HL-60 (cell line): ENCODE results near the gene TRMT61A.
A peak's percentile ranks its signal among the peaks of the same experiment; 100 is the strongest.

Experiments used
- DNase-seq, 2 experiments: peaks; one replicate each; pipeline ENCODE4 v3.0.0-alpha.2; 2010 to 2020; ENCODE audit warnings: low read depth in 1 of 2, low spot score in 1 of 2
- H3K27ac ChIP-seq: fragments of 250-450 bp; sonication (Bioruptor Pico); replicated peaks from 2 replicates; pipeline ENCODE4 v1.5.1; 2020; ENCODE audit warnings: mild to moderate bottlenecking, moderate library complexity
- H3K27me3 ChIP-seq: fragments of 250-450 bp; sonication (Bioruptor Pico); 2 replicates; pipeline ENCODE4 v1.5.1; 2021; ENCODE audit warnings: mild to moderate bottlenecking, moderate library complexity; ENCODE audit not compliant: insufficient read depth, poor library complexity, severe bottlenecking
- H3K4me3 ChIP-seq: replicated peaks from 2 replicates; pipeline ENCODE4 v1.5.1; 2011; ENCODE audit warnings: mild to moderate bottlenecking, control low read depth, low read length; ENCODE audit not compliant: insufficient read depth
- GABPA ChIP-seq: IDR thresholded peaks from 2 replicates; pipeline ENCODE4 v1.6.1; 2012; ENCODE audit warnings: low read depth
- POLR2AphosphoS5 ChIP-seq: IDR thresholded peaks from 2 replicates; pipeline ENCODE4 v1.6.1; 2012; ENCODE audit warnings: low read depth
- SPI1 ChIP-seq: IDR thresholded peaks from 2 replicates; pipeline ENCODE4 v1.6.1; 2012; ENCODE audit warnings: low read depth, mild to moderate bottlenecking, borderline replicate concordance
- TF ChIP-seq, protein P1 (sequence below): IDR thresholded peaks from one replicate; pipeline ENCODE4 v1.5.1; 2011; ENCODE audit warnings: low read length, control low read depth, inconsistent platforms; ENCODE audit not compliant: insufficient read depth
- TF ChIP-seq, protein P2 (sequence below): IDR thresholded peaks from 2 replicates; pipeline ENCODE4 v1.6.1; 2012; ENCODE audit warnings: low read depth; ENCODE audit not compliant: insufficient replicate concordance

TRMT61A gene

DNA sequence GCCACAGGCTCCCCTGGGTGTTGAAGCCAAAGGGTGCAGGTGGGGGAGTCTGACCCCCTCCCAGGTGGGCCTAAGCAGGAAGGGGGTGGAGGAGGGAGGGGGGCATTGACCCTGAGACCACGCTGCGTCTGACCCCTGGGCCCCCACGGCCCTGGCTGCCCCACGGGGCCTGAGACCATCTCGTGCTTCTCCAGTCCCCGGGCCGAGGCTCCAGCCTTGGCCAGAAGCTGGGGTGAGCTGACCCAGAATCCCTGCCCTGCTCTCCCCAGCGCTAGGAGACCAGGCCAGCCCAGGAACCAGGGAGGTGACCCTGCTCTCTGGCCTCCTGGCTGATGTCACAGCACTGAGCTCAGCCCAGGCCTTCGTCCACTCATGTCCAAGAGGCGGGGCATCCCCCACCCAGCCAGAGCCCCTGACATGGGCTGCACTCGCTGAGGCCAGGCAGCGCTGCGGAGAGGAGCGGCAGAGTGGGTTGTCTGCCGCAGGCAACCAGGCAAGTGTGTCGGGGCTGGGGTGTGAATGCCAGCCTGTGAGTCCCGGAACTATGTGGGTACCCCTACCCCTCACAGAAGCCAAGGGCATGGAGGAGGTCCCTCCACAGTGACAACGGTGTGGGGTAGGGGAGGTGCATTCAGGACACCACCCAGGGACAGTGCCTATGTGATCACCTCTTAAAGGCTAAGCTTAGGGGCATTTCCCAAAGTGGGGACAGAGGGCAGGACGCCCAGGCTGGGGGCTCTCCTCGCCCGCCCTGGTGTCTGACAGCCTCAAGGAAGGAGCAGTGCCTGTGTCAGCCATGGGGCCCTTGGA lies 6.3 kb downstream of the TRMT61A start:
- TF ChIP-seq POLR2AphosphoS5 (0 out of 2 replicates have a peak, but pooled peaks have one; percentile 12), SPI1 (no peak)
- TF ChIP-seq, protein P1, sequence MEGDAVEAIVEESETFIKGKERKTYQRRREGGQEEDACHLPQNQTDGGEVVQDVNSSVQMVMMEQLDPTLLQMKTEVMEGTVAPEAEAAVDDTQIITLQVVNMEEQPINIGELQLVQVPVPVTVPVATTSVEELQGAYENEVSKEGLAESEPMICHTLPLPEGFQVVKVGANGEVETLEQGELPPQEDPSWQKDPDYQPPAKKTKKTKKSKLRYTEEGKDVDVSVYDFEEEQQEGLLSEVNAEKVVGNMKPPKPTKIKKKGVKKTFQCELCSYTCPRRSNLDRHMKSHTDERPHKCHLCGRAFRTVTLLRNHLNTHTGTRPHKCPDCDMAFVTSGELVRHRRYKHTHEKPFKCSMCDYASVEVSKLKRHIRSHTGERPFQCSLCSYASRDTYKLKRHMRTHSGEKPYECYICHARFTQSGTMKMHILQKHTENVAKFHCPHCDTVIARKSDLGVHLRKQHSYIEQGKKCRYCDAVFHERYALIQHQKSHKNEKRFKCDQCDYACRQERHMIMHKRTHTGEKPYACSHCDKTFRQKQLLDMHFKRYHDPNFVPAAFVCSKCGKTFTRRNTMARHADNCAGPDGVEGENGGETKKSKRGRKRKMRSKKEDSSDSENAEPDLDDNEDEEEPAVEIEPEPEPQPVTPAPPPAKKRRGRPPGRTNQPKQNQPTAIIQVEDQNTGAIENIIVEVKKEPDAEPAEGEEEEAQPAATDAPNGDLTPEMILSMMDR: no peak
- Histone ChIP-seq H3K4me3 (no peak overlapping the region), H3K27ac (no peak overlapping the region), H3K27me3 (peaks cover 17% of the 10 kb centered on the region)
- DNase-seq: no peak

DNA sequence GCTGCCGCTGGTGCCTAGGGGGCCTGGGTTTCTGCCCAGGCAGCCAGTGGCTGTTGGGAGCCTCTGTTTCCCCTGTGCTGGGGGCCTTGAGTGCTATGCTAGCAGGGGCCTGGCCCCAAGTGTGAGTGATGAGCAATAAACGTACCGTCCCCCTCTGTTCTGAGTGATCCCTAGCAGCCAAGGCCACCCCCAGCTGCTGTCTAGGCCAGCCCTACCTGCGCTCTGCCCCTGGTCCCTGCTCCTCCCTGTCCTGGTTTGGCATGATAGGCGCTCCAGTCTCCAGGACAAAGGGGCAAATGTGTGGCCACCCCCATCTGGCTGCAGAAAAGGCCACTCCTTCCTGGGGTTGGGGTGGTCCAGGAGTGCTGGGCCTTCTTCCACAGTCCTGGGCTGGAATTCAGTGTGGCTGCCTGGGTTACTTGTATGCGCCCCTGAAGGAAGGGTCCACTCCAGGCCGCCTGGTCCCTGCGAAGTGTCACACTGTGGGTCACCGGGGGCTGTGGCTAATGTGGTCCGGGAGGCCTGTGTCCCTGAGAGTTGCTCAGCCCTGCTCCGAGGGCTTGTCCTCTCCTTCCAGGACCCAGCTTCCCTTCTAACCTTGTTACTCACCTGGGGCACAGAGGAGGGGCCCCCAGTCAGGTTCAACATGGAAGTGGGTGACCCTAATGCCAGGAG lies 7.0 kb downstream of the TRMT61A start:
- H3K27me3 ChIP-seq: peaks cover 19% of the 10 kb centered on the region
- DNase-seq: no peak

DNA sequence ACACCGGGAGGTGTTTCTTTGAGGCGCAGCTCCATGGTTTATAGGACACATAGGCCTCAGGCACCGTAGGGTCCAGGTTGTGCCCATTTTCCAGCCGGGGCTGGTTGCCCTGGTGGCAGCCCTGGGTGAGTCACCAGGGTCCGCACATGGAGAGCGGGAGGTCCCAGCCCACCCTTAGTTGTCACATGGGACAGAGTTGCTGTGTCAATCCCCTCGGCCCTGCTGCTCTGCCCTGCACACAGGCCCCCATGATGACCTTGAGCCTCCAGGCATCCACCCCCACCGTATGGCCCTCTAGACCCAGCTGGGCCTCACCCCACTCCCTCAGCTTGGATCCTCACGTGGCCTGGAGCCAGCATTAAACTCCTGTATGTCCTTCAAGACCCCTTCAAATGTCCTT lies 7.7 kb downstream of the TRMT61A start:
- TF ChIP-seq SPI1: no peak
- no peak for TF ChIP-seq GABPA
- 0 out of 2 replicates have a peak, but pooled peaks have one; percentile 5 for TF ChIP-seq POLR2AphosphoS5
- TF ChIP-seq, protein P1: no peak
- no peak for DNase-seq
- Histone ChIP-seq H3K27ac (no peak overlapping the region), H3K4me3 (no peak overlapping the region), H3K27me3 (peaks cover 19% of the 10 kb centered on the region)

More for the DNA sequence above, 7.0 kb downstream of the TRMT61A start:
- Histone ChIP-seq H3K4me3 (no peak overlapping the region), H3K27ac (no peak overlapping the region)
- TF ChIP-seq GABPA: no peak
- TF ChIP-seq POLR2AphosphoS5: peak; percentile 4; the same call in 1 of the 2 replicates
- TF ChIP-seq, protein P2, sequence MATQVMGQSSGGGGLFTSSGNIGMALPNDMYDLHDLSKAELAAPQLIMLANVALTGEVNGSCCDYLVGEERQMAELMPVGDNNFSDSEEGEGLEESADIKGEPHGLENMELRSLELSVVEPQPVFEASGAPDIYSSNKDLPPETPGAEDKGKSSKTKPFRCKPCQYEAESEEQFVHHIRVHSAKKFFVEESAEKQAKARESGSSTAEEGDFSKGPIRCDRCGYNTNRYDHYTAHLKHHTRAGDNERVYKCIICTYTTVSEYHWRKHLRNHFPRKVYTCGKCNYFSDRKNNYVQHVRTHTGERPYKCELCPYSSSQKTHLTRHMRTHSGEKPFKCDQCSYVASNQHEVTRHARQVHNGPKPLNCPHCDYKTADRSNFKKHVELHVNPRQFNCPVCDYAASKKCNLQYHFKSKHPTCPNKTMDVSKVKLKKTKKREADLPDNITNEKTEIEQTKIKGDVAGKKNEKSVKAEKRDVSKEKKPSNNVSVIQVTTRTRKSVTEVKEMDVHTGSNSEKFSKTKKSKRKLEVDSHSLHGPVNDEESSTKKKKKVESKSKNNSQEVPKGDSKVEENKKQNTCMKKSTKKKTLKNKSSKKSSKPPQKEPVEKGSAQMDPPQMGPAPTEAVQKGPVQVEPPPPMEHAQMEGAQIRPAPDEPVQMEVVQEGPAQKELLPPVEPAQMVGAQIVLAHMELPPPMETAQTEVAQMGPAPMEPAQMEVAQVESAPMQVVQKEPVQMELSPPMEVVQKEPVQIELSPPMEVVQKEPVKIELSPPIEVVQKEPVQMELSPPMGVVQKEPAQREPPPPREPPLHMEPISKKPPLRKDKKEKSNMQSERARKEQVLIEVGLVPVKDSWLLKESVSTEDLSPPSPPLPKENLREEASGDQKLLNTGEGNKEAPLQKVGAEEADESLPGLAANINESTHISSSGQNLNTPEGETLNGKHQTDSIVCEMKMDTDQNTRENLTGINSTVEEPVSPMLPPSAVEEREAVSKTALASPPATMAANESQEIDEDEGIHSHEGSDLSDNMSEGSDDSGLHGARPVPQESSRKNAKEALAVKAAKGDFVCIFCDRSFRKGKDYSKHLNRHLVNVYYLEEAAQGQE: no peak

DNA sequence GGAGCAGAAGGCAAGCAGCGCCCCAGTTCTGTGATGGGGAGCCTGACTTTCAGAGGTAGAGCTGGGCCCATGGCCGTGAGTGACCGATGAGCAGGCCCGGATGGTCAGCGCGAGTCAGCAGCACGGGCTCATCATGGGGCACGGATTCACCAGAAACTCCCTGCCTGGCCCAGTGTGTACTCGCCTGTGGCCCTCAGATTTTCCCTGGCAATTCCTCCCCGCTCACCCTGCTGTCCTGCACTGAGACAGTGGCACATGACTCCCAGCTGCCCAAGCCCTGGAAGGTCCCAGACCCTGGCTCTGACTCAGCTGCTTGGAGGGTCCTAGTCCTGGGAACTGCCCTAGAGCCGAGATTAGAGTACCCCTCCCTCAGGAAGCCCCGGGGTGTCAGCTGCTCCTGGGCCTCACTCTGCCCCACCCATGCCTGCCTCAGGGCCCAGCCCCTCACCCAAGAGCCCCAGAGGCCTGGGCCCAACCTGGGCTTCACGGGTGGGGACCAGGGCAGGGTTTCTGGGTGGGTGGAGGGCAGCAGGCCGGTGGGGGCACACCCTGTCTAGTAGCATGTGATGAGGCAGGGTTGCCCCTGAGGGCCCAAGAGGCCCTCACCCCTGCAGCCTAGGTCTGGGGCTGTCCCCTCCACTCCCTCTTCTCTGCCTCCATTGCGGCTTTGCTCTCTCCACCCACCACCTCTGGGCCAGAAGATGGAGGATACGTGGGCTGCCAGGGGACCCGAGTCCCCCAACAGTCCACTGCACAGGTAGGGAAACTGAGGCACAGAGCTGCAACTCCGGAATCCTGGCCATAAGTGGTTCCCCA lies 8.4 kb downstream of the TRMT61A start:
- Histone ChIP-seq H3K4me3 (no peak overlapping the region), H3K27me3 (peaks cover 19% of the 10 kb centered on the region), H3K27ac (no peak overlapping the region)
- no peak for TF ChIP-seq SPI1
- TF ChIP-seq, protein P2: no peak
- TF ChIP-seq, protein P1: no peak
- no peak for DNase-seq
